EL (cell line): ENCODE data around the gene TMTC2.

Source experiments
- DNase-seq: peaks from one replicate; pipeline ENCODE4 v3.0.0-alpha.2; 2016

TMTC2 gene

GRCh38 chr12:82963956-82964355 is 277.2 kb downstream of the TMTC2 start:
- no peak for DNase-seq

- no peak for DNase-seq
These were observed 277.7 kb downstream of the TMTC2 start for GRCh38 chr12:82964446-82964845.

GRCh38 chr12:82966001-82966559 is 279.4 kb downstream of the TMTC2 start:
- no peak for DNase-seq

- no peak for DNase-seq
These were observed 282.1 kb downstream of the TMTC2 start for GRCh38 chr12:82968631-82969367.

GRCh38 chr12:82970614-82971013 is 283.9 kb downstream of the TMTC2 start:
- no peak for DNase-seq

GRCh38 chr12:82971584-82971983 is 284.9 kb downstream of the TMTC2 start:
- DNase-seq: no peak

GRCh38 chr12:82972624-82973023 is 285.9 kb downstream of the TMTC2 start:
- no peak for DNase-seq

GRCh38 chr12:82973592-82973991 is 286.9 kb downstream of the TMTC2 start:
- no peak for DNase-seq

GRCh38 chr12:82981150-82981549 is 294.4 kb downstream of the TMTC2 start:
- no peak for DNase-seq

- no peak for DNase-seq
These were observed 307.4 kb downstream of the TMTC2 start for GRCh38 chr12:82994117-82994516.

- no peak for DNase-seq
These were observed 309.6 kb downstream of the TMTC2 start for GRCh38 chr12:82996168-82996812.

GRCh38 chr12:82998509-82998908 is 311.8 kb downstream of the TMTC2 start:
- DNase-seq: no peak

- DNase-seq: no peak
These were observed 316.3 kb downstream of the TMTC2 start for GRCh38 chr12:83003026-83003425.

- DNase-seq: no peak
These were observed 319.0 kb downstream of the TMTC2 start for GRCh38 chr12:83005534-83006197.

GRCh38 chr12:83008703-83009102 is 322.0 kb downstream of the TMTC2 start:
- no peak for DNase-seq

GRCh38 chr12:83010169-83010804 is 323.6 kb downstream of the TMTC2 start:
- DNase-seq: no peak

GRCh38 chr12:83015390-83016217 is 328.9 kb downstream of the TMTC2 start:
- DNase-seq: peak; percentile 3

- DNase-seq: peak; percentile 66
These were observed 329.6 kb downstream of the TMTC2 start for GRCh38 chr12:83016218-83016835.

- no peak for DNase-seq
These were observed 330.3 kb downstream of the TMTC2 start for GRCh38 chr12:83016991-83017390.

- no peak for DNase-seq
These were observed 331.4 kb downstream of the TMTC2 start for GRCh38 chr12:83018088-83018487.

GRCh38 chr12:83027021-83027723 is 340.5 kb downstream of the TMTC2 start:
- DNase-seq: no peak
